PC-3 (cell line): Measurements from ENCODE around the gene GRK1. TPM values are rescaled to one million over a fixed set of nuclear protein-coding genes. Genes with fewer than 3 reads are reported as not detected.

Experiments used
- ATAC-seq: fragments of 200-7000 bp; cut with Tn5 transposase; 2 replicates; pipeline ENCODE4 v1.9.1; 2020; ENCODE audit warnings: mild to moderate bottlenecking, moderate library complexity
- BruUV-seq: library from RNA; stranded (reverse); fragments of 400-500 nt; replicated peaks from 2 replicates; lab custom pipeline; 2021; lab: Mats Ljungman, UMichigan
- CTCF ChIA-PET: fragments of 300-600 bp; sonication (Branson Sonifier 250); formaldehyde crosslinking; loops from one replicate; lab custom pipeline; 2022; ENCODE audit warnings: antibody characterized with exemption; lab: Charles Lee
- POLR2A ChIA-PET: fragments of 300-600 bp; sonication (Branson Sonifier 250); formaldehyde crosslinking; loops from one replicate; lab custom pipeline; 2022; ENCODE audit warnings: antibody characterized with exemption; ENCODE audit not compliant: unreplicated experiment; lab: Charles Lee
- DNase-seq: peaks from one replicate; pipeline ENCODE4 v3.0.0-alpha.2; 2015
- H2AFZ ChIP-seq: fragments of 300-600 bp; sonication (generic); 2 replicates; pipeline ENCODE4 v1.6.0; 2016; ENCODE audit warnings: antibody characterized with exemption, low read length
- H3F3A ChIP-seq: fragments of 300-600 bp; sonication (generic); one replicate; pipeline ENCODE4 v1.6.0; 2017; ENCODE audit warnings: antibody characterized with exemption, low read length, control low read depth, mild to moderate bottlenecking; ENCODE audit not compliant: unreplicated experiment
- H3K27ac ChIP-seq: fragments of 300-600 bp; sonication (generic); 2 replicates; pipeline ENCODE4 v1.5.1; 2016; ENCODE audit warnings: mild to moderate bottlenecking, low read length
- H3K27me3 ChIP-seq: fragments of 300-600 bp; sonication (generic); 2 replicates; pipeline ENCODE4 v1.6.1; 2016; ENCODE audit warnings: low read length, mixed read lengths
- H3K36me3 ChIP-seq: fragments of 300-600 bp; sonication (generic); 2 replicates; pipeline ENCODE4 v1.6.1; 2016; ENCODE audit warnings: low read depth, mixed run types, low read length, mixed read lengths
- H3K4me1 ChIP-seq: fragments of 300-600 bp; sonication (generic); 2 replicates; pipeline ENCODE4 v1.5.1; 2016; ENCODE audit warnings: low read length; ENCODE audit not compliant: insufficient read depth
- H3K4me2 ChIP-seq: fragments of 300-600 bp; sonication (generic); 2 replicates; pipeline ENCODE4 v1.6.0; 2016; ENCODE audit warnings: low read length
- H3K4me3 ChIP-seq: fragments of 300-600 bp; sonication (generic); 2 replicates; pipeline ENCODE4 v1.5.1; 2016; ENCODE audit warnings: mild to moderate bottlenecking, low read length, mixed read lengths
- H3K79me2 ChIP-seq: fragments of 300-600 bp; sonication (generic); 2 replicates; pipeline ENCODE4 v1.6.1; 2017; ENCODE audit warnings: low read length, mixed read lengths
- H3K9ac ChIP-seq: fragments of 300-600 bp; sonication (generic); 2 replicates; pipeline ENCODE4 v1.6.0; 2016; ENCODE audit warnings: mild to moderate bottlenecking, low read length
- H3K9me2 ChIP-seq: fragments of 300-600 bp; sonication (generic); replicated peaks from 2 replicates; pipeline ENCODE4 v1.6.1; 2016; ENCODE audit warnings: mixed run types, low read length, mixed read lengths
- H3K9me3 ChIP-seq: fragments of 300-600 bp; sonication (generic); 2 replicates; pipeline ENCODE4 v1.6.1; 2016; ENCODE audit warnings: low read length, mixed read lengths
- H4K20me1 ChIP-seq: fragments of 300-600 bp; sonication (generic); 2 replicates; pipeline ENCODE4 v1.6.1; 2016; ENCODE audit warnings: low read length, mixed read lengths
- EZH2 ChIP-seq: fragments of 300-600 bp; sonication (generic); IDR thresholded peaks from one replicate; pipeline ENCODE4 v1.6.1; 2017; ENCODE audit warnings: antibody characterized with exemption, mild to moderate bottlenecking, low read length; ENCODE audit not compliant: unreplicated experiment
- EZH2phosphoT487 ChIP-seq: fragments of 300-600 bp; sonication (generic); IDR thresholded peaks from 2 replicates; pipeline ENCODE4 v1.6.1; 2018; ENCODE audit warnings: mild to moderate bottlenecking, antibody characterized with exemption, low read length, borderline replicate concordance
- intact Hi-C: fragments of 100-400 bp; cut with micrococcal nuclease; formaldehyde crosslinking; loops from 2 replicates; pipeline ENCODE4 v1.9.0; 2023
- total RNA-seq: library from RNA; depleted of rRNA; stranded (reverse); fragments of >200 nt; gene quantifications from 2 replicates; pipeline ENCODE4 v1.2.3, GENCODE V29; 2014
- TF ChIP-seq, protein P1 (sequence below): fragments of 300-600 bp; sonication (generic); conservative IDR thresholded peaks from 2 replicates; pipeline ENCODE4 v1.5.1; 2017; ENCODE audit warnings: antibody characterized with exemption, low read depth, mild to moderate bottlenecking, low read length

GRK1 gene
- total RNA-seq, 1 experiment from 2014 or later = not detected

- no peak for ATAC-seq
- Histone ChIP-seq H3K4me3 (no peak overlapping the region), H2AFZ (no peak overlapping the region), H3K9me2 (no peaks in the 10 kb centered on the region), H3K4me2 (no peak overlapping the region), H3K27me3 (no peaks in the 10 kb centered on the region), H3K9me3 (no peaks in the 10 kb centered on the region), H4K20me1 (no peaks in the 10 kb centered on the region), H3K9ac (no peak overlapping the region), H3K79me2 (peaks cover 48% of the 10 kb centered on the region), H3F3A (no peaks in the 10 kb centered on the region), H3K27ac (no peak overlapping the region), H3K36me3 (peaks cover 19% of the 10 kb centered on the region; the same call in 1 of the 2 replicates), H3K4me1 (no peaks in the 10 kb centered on the region)
- CTCF ChIA-PET = no interaction called here
- no peak for TF ChIP-seq EZH2
- TF ChIP-seq EZH2phosphoT487 = no peak
- TF ChIP-seq, protein P1, sequence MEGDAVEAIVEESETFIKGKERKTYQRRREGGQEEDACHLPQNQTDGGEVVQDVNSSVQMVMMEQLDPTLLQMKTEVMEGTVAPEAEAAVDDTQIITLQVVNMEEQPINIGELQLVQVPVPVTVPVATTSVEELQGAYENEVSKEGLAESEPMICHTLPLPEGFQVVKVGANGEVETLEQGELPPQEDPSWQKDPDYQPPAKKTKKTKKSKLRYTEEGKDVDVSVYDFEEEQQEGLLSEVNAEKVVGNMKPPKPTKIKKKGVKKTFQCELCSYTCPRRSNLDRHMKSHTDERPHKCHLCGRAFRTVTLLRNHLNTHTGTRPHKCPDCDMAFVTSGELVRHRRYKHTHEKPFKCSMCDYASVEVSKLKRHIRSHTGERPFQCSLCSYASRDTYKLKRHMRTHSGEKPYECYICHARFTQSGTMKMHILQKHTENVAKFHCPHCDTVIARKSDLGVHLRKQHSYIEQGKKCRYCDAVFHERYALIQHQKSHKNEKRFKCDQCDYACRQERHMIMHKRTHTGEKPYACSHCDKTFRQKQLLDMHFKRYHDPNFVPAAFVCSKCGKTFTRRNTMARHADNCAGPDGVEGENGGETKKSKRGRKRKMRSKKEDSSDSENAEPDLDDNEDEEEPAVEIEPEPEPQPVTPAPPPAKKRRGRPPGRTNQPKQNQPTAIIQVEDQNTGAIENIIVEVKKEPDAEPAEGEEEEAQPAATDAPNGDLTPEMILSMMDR = no peak
- POLR2A ChIA-PET = no interaction called here
- intact Hi-C loops = no loop called here
- BruUV-seq = no TSS peak
- DNase-seq = no peak
Observed at GRCh38 chr13:113625965-113626721, 40.9 kb upstream of the GRK1 start.

GRCh38 chr13:113627136-113627535 is 39.9 kb upstream of the GRK1 start:
- H3F3A ChIP-seq = no peaks in the 10 kb centered on the region
- ATAC-seq (no peak), DNase-seq (no peak)
- no peak overlapping the region for H3K4me2 ChIP-seq
- H2AFZ ChIP-seq = no peak overlapping the region
- H3K27me3 ChIP-seq = no peaks in the 10 kb centered on the region
- H3K4me3 ChIP-seq = no peak overlapping the region
- POLR2A ChIA-PET = no interaction called here
- peaks cover 48% of the 10 kb centered on the region for H3K79me2 ChIP-seq
- no peak overlapping the region for H3K27ac ChIP-seq
- H3K36me3 ChIP-seq = peaks cover 21% of the 10 kb centered on the region
- no TSS peak for BruUV-seq
- no peak overlapping the region for H3K9ac ChIP-seq
- H3K9me3 ChIP-seq = no peaks in the 10 kb centered on the region
- intact Hi-C loops = no loop called here
- CTCF ChIA-PET = no interaction called here
- no peaks in the 10 kb centered on the region for H3K9me2 ChIP-seq
- H4K20me1 ChIP-seq = no peaks in the 10 kb centered on the region
- H3K4me1 ChIP-seq = no peaks in the 10 kb centered on the region
- TF ChIP-seq, protein P1 = no peak
- TF ChIP-seq EZH2phosphoT487 (no peak), EZH2 (no peak)
